PFSK-1 (cell line): ENCODE data around the gene LMO2.

ENCODE experiments used
- FOXP2 ChIP-seq: optimal IDR thresholded peaks from 2 replicates; pipeline ENCODE3; 2011; ENCODE audit warnings: borderline replicate concordance, control low read depth, inconsistent platforms; ENCODE audit not compliant: insufficient read depth; ENCODE audit errors: extremely low read length, extremely low read depth
- POLR2AphosphoS5 ChIP-seq: IDR thresholded peaks from 2 replicates; pipeline ENCODE4 v1.6.1; 2012; ENCODE audit warnings: low read depth, mild to moderate bottlenecking, control low read depth, low read length, moderate library complexity
- REST ChIP-seq, 2 experiments: IDR thresholded peaks; 2 replicates each; pipeline versions ENCODE4 v1.6.1 to v1.8.0; 2011 to 2012; ENCODE audit warnings: low read depth in 2 of 2, low read length in 2 of 2, control low read depth in 1 of 2, inconsistent platforms in 1 of 2, mild to moderate bottlenecking in 1 of 2, moderate library complexity in 1 of 2; ENCODE audit not compliant: insufficient read depth in 1 of 2
- SIN3A ChIP-seq: IDR thresholded peaks from 2 replicates; pipeline ENCODE4 v1.6.1; 2012; ENCODE audit warnings: mild to moderate bottlenecking, low read length, moderate library complexity, borderline replicate concordance; ENCODE audit not compliant: insufficient read depth
- TAF1 ChIP-seq: IDR thresholded peaks from 2 replicates; pipeline ENCODE4 v1.6.1; 2012; ENCODE audit warnings: low read length, control low read depth, borderline replicate concordance; ENCODE audit not compliant: insufficient read depth

The LMO2 gene

GRCh38 chr11:33860926-33861325 is 30.9 kb downstream of the LMO2 start:
- TF ChIP-seq FOXP2, result no peak
- no peak for TF ChIP-seq SIN3A
- no peak for TF ChIP-seq TAF1
- TF ChIP-seq REST (IDR thresholded peaks at IDR 0.05; ENCODE audit: insufficient read depth in 1 of 2, low read depth in 2 of 2, low read length in 2 of 2), result no peak
- TF ChIP-seq POLR2AphosphoS5, result no peak

GRCh38 chr11:33859306-33859705 is 32.6 kb downstream of the LMO2 start:
- TF ChIP-seq POLR2AphosphoS5 (no peak), TAF1 (no peak), FOXP2 (no peak), REST (IDR thresholded peaks at IDR 0.05; ENCODE audit: insufficient read depth in 1 of 2, low read depth in 2 of 2, low read length in 2 of 2) (no peak), SIN3A (no peak)

GRCh38 chr11:33857933-33858371 is 33.9 kb downstream of the LMO2 start:
- TF ChIP-seq FOXP2, result peak; percentile 35
- no peak for TF ChIP-seq REST (IDR thresholded peaks at IDR 0.05; ENCODE audit: insufficient read depth in 1 of 2, low read depth in 2 of 2, low read length in 2 of 2)

GRCh38 chr11:33855500-33855899 is 36.4 kb downstream of the LMO2 start:
- TF ChIP-seq POLR2AphosphoS5, result no peak
- TF ChIP-seq SIN3A, result no peak
- TF ChIP-seq TAF1, result no peak
- TF ChIP-seq REST (IDR thresholded peaks at IDR 0.05; ENCODE audit: insufficient read depth in 1 of 2, low read depth in 2 of 2, low read length in 2 of 2), result no peak
- no peak for TF ChIP-seq FOXP2

- TF ChIP-seq REST (IDR thresholded peaks at IDR 0.05; ENCODE audit: insufficient read depth in 1 of 2, low read depth in 2 of 2, low read length in 2 of 2) (no peak), TAF1 (no peak), SIN3A (no peak), FOXP2 (no peak), POLR2AphosphoS5 (no peak)
These were observed 43.0 kb downstream of the LMO2 start for GRCh38 chr11:33848717-33849390.
